COR-L47 (cell line): ENCODE data around the gene KRTAP9-2.
"Not testable (repeated sequence)": the region's sequence is repeated elsewhere in the genome, so short reads cannot be mapped to it uniquely, and the experiment has no call there.

Source experiments
- DNase-seq: peaks from one replicate; lab custom pipeline; 2025; lab: John Stamatoyannopoulos, UW

Gene KRTAP9-2

GRCh38 chr17:41237116-41237515, 10.7 kb downstream of the KRTAP9-2 start:
- DNase-seq: not testable (repeated sequence)

GRCh38 chr17:41237949-41238437, 11.5 kb downstream of the KRTAP9-2 start, which contains the start of gene KRTAP9-8:
TSS of gene KRTAP9-8 (plus strand) at chr17:41237999. CDS start at chr17:41238052, 53 bp downstream.
- DNase-seq: not testable (repeated sequence)

GRCh38 chr17:41246995-41247787, 20.7 kb downstream of the KRTAP9-2 start:
- DNase-seq: not testable (repeated sequence)

DNA sequence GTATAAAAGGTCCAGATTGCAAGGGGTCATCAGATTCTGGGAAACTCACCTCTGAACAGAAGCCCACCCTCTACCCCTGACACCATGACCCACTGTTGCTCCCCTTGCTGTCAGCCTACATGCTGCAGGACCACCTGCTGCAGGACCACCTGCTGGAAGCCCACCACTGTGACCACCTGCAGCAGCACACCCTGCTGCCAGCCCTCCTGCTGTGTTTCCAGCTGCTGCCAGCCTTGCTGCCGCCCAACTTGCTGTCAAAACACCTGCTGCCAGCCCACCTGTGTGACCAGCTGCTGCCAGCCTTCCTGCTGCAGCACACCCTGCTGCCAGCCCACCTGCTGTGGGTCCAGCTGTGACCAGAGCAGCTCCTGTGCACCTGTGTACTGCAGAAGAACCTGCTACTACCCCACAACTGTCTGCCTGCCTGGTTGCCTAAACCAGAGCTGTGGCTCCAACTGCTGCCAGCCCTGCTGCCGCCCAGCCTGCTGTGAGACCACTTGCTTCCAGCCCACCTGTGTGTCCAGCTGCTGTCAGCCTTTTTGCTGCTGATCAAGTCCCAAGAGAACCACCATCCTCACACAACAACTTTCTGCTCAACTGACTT, 23.3 kb downstream of the KRTAP9-2 start, which contains the start of gene KRTAP9-4:
TSS of gene KRTAP9-4 (plus strand) at position 51 of the 604 bp plus-strand sequence. CDS start at position 85, 34 bp downstream.
- DNase-seq: not testable (repeated sequence)

GRCh38 chr17:41251261-41251660, 24.8 kb downstream of the KRTAP9-2 start:
- no peak for DNase-seq

DNA sequence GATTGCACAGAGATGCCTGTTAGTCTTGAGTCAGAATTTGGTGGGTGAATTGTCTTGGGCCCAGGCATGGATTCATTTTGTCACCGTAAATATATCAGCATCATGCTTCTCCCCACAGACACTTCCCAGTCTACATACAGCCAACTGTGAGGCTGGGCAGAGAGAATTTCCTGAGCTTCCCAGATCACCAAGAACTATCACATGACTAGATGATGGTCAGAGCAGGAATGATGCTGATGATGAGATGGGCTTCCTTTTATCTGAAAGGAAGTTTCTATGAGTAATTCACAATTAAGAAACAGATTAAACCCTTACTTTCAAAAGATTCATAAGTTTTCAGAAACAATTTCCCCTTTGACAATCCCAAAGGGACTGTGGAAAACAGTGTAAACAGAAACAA, 28.4 kb downstream of the KRTAP9-2 start:
- no peak for DNase-seq

GRCh38 chr17:41255381-41256290, 29.2 kb downstream of the KRTAP9-2 start, which contains the start of gene KRTAP9-9:
TSS of gene KRTAP9-9 (plus strand) at chr17:41255384.
- DNase-seq: not testable (repeated sequence)

GRCh38 chr17:41256291-41256685, 29.8 kb downstream of the KRTAP9-2 start:
- DNase-seq: no peak

GRCh38 chr17:41258406-41258805, 32.0 kb downstream of the KRTAP9-2 start:
- no peak for DNase-seq

- DNase-seq: no peak
Observed at GRCh38 chr17:41263212-41263611, 36.8 kb downstream of the KRTAP9-2 start.

GRCh38 chr17:41264599-41264998, 38.2 kb downstream of the KRTAP9-2 start:
- no peak for DNase-seq

- DNase-seq: no peak
Observed at GRCh38 chr17:41265078-41265477, 38.6 kb downstream of the KRTAP9-2 start, which contains the start of gene KRTAP9-6. TSS of gene KRTAP9-6 (plus strand) at chr17:41265378. CDS start at chr17:41265378, 0 bp downstream.

DNA sequence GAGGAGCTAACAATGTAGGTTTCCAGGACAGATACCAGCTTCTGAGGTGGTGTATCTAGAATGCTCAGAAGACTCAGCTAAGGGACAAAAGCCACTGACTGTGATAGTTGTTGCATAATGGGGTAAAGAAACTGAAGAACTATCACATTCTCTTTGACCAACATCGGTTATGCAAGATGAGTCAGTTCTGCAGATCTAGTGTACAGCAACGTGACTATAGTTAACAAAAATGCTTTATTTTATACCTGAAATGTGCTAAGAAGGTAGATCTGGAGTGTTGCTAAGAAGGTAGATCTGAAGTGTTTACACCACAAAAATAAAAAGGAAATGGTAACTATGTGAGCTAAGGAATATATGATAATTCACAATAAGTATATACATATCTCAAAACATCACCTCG, 41.3 kb downstream of the KRTAP9-2 start:
- DNase-seq: no peak

DNA sequence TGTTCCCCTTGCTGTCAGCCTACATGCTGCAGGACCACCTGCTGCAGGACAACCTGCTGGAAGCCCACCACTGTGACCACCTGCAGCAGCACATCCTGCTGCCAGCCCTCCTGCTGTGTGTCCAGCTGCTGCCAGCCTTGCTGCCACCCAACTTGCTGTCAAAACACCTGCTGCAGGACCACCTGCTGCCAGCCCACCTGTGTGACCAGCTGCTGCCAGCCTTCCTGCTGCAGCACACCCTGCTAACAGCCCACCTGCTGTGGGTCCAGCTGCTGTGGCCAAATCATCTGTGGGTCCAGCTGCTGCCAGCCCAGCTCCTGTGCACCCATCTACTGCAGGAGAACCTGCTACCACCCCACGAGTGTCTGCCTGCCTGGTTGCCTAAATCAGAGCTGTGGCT, 44.9 kb downstream of the KRTAP9-2 start:
- not testable (repeated sequence) for DNase-seq

DNA sequence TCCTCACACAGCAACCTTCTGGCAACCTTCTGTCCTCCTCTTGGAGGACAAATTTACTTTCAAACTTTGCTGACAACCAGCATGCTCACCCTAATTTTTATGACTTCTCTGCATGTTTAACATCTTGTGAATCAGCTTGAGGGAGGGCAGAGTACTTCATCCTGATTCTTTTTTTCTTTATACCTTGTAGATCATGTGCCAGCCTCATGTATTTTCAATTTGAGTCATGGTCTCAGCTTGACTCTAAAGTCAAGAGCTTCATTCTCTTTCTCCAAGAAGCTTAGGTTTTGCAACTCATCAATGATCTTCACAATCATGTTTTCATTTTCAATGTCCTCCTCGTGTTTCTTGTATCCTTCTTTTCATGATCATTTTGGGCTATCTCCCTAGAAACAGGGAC, 45.4 kb downstream of the KRTAP9-2 start:
- DNase-seq: no peak

GRCh38 chr17:41275648-41276190, 49.3 kb downstream of the KRTAP9-2 start, which contains the start of gene KRTAP9-7:
TSS of gene KRTAP9-7 (plus strand) at chr17:41275698. CDS start at chr17:41275698, 0 bp downstream.
- not testable (repeated sequence) for DNase-seq
